HG03354 (cell line): Measurements from ENCODE around the gene ASB5.
"Not testable (repeated sequence)": the region's sequence is repeated elsewhere in the genome, so short reads cannot be mapped to it uniquely, and the experiment has no call there.

ENCODE experiments used
- ATAC-seq: cut with Tn5 transposase; IDR thresholded peaks from one replicate; pipeline ENCODE4 v1.9.1; 2021; ENCODE audit warnings: mild to moderate bottlenecking; ENCODE audit not compliant: unreplicated experiment, poor library complexity, severe bottlenecking

ASB5 gene

DNA sequence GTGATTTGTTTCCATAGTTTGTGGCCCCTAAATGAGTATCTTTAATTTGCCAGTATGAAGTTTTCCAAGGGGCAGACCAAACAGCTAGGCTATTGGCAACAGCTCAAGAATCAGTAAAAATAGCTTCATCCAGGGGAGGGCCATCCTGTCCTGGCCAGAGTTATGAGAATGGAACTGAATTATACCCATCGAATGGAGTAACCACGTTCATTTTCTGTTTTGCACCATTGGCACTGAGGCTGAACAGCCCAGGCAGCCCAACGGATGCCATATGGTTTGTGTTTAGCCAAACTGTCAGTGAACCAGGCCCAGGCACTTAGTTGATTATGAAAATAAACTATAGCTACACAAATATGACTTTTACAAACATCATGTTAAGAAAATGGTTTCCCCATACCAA is 17.7 kb upstream of the ASB5 start:
- ATAC-seq: no peak

DNA sequence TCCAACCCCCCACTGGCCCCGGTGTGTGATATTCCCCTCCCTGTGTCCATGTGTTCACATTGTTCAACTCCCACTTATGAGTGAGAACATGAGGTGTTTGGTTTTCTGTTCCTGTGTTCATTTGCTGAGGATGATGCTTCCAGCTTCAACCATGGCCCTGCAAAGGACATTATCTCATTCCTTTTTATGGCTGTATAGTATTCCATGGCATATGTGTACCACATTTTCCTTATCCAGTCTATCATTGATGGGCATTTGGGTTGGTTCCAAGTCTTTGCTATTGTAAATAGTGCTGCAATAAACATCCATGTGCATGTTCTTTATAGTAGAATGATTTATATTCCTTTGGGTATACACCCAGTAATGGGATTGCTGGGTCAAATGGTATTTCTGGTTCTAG is 10.5 kb upstream of the ASB5 start:
- ATAC-seq: not testable (repeated sequence)

DNA sequence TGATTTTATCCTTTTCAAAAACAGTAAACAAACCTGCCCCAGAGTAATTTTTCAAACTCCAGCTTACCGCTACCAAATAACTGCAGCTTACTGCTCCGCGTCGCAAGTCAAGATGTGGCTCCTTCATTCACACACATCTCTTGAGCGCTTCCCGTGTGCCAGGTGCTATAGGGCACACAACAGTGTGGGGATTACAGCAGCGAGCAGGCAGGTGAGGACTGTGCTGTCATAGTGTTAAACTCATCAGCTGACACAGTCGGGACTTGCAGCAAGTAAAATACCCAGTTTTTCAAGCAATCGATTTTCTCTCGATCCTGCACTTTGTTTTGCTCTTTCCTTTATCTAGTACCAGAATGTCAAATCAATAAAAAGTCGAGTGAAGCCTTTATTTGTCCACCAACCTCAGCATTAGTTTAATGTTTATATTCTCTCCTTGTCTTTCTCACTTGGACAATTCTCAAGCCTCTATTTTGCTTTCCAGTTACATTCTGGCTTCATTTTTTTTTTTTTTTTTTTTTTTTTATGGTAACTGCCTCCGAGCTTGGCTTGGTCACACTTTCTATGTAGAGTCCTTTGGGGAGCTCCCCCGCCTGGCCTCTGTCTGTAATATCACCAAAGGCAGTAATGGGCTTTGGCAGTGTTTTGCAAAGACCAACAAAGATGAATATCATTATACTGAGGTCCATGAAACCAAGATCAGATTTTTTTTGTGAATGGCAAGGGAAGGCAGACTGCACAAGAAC is 8.3 kb upstream of the ASB5 start:
- ATAC-seq: peak; percentile 93

DNA sequence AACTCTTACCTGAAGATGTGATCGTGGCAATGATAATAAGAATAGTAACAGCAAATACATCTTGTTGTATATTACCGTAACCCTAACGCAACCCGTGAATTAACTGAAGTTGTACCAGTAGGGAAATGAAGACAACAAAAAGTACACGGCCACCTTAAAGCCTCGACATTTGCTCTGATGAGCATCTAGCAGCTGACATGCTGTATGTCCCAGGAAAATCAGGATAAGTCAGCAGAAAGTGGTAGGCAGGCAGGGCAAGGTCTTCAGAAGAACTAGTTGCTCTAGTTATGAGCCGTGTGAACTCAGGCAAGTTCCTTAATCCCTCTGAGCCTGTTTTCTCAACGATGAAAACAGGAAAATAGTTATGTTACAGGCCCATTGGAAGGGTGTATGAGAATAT is 7.7 kb upstream of the ASB5 start:
- ATAC-seq: no peak

DNA sequence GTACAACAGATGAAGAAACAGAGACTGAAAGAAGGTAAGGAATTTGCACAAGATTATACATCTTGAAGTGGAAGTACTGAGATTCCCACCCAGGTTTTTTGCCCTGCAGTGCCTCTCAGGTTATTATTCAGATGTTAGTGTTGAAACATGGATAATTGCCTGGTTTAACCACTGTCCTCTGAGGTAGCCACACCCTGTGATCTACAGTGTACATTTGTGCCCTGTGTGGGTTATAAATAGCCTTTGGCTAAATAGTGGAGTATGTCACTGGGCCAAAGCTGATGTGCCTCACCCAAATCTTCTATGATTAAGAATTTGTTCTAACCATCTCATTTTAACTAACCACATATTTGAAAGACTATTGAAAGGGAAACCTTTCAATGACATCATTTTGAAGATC is 5.4 kb upstream of the ASB5 start:
- no peak for ATAC-seq

DNA sequence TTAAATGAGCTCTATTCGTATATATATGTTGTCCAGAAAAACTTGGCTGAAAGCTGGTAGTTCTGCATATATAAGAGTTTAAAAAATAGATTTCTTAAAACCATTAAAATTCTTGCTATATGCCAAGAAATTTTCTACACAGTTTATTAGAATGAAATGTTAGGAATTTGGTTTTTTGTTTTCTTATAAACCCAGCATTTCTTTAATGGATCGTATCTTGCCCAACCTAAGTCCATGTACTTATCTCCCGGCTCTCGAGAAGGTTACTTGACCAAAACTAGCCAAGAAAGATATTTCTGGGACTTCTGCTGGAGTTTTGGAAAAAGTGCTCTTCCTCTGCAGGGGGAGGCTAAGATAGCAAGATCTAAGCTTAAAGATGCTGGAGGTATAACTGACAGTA is 4.7 kb upstream of the ASB5 start:
- no peak for ATAC-seq

DNA sequence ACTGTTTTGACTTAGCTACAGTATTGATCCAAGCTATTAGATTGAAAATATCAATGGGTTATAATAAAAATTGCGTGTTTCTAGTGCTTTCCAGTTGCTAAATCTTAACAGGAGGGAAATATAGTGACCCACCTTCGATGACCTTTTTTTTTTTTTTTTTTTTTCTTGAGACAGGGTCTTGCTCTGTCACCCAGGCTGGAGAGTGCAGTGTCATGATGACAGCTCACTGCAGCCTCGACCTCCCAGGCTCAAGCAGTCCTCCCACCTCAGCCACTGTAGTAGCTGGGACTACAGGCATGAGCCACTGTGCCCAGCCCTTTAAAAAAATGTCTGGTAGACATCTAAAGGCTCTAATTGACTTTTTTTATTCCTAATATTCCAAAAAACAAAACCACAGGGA is 3.8 kb upstream of the ASB5 start:
- ATAC-seq: no peak

DNA sequence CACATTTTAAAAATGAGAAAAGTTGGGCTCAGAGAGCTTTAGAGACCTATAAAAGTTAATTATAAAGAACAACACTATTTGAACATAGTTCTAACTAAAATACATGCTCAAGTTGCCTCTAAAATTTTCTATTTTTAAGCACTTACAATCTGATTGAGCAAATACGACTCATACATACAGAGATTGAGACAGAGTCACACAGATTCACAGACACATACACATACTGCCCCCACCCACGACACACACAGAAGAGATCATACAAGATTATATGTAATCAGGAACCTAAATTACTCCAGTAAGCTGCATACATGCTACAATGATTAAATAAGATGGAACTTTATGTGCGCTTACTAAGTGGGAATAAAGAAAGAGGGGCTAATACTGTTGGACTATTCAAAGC is 2.7 kb upstream of the ASB5 start:
- ATAC-seq: no peak

DNA sequence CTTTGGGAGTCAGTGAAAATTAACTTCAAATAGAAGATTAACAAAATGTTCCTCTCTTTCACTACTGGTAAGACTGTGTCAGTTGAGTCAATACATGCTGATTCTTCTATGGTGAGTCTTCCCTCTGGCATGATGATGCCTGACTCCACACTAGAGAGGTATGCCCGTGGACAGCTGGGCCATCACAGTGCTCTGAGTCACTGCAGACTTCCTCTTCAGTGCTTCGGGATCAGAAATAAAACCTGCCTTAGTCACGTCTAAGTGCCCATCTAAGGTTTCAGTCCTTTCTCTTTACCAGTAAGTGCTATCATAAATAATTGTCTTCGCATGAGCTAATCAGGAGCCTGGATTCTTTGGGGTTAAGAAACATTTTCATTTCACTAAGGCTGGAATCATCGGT is 1.6 kb upstream of the ASB5 start:
- ATAC-seq: no peak

DNA sequence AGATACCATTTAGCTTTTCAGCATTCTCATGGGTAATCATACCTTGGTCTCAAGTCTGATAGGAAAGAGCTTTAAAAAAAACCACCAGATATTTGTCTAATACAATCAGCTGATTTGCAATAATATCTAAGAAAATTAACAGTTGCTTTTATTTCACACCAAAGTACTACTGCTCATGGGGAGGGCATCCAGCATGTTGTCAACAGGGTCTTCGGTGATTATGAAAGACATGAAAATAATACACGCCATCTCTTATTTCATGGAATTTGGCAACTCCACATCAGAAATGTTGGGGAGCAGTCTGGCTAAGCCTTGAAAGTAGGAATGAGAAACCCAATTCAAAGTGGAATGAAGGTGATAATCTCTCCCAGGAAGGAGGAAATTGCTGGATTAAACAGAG is 3.0 kb downstream of the ASB5 start:
- no peak for ATAC-seq

DNA sequence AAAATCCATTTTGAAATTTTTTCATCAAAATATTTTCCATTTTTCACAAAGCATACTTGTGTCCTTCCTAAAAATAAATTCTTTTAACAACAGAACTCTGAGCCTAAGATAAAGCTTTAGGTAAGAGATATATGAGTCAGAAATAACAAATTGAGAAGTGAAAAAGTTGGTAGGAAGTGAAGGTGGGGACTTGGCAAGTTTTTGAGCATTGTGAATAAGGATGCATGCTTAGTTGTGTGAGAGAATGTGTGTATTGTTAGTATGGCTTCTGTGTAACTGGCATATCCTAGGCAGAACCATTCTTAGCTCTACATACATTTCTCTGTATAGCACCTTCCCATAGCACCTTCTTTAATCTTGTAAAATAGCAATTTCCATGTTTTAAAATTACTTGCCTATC is 6.8 kb downstream of the ASB5 start:
- peak; percentile 69 for ATAC-seq

DNA sequence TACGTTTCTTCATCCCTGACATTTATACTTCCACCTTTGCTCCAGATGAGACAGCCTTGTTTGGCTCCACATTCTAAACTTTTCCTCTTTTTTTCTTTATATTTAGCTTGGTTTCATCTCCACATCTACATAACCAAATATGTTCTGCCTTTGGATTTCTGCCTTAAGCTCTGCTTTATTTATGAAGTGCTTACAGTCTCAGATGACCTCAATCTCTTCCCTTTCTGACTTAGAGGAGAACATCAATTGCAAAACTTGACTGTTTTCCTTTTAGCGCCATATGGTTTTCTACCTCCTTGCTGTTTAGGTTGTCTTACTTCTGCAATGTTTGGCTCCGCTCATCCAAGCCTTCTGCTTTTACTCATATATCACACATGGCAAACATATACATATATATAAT is 7.5 kb downstream of the ASB5 start:
- no peak for ATAC-seq

DNA sequence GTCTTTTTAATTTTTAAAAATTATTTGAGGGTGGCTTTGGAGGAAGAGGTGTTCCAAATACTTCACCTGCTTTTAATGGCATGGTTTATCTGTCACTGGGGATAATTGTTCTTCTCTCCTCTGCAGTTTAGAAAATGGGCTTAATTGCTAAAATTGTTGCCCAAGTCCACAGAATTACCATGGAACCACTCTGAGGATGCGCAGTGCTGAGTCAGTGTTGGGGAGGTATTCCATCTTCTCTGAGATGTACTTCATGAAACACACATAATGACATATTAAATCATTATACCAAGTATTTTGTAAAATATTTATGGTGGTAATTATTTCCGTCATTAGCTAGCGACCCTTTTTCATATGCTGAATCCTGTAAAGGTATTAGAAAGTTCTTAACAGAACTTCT is 8.0 kb downstream of the ASB5 start:
- no peak for ATAC-seq

DNA sequence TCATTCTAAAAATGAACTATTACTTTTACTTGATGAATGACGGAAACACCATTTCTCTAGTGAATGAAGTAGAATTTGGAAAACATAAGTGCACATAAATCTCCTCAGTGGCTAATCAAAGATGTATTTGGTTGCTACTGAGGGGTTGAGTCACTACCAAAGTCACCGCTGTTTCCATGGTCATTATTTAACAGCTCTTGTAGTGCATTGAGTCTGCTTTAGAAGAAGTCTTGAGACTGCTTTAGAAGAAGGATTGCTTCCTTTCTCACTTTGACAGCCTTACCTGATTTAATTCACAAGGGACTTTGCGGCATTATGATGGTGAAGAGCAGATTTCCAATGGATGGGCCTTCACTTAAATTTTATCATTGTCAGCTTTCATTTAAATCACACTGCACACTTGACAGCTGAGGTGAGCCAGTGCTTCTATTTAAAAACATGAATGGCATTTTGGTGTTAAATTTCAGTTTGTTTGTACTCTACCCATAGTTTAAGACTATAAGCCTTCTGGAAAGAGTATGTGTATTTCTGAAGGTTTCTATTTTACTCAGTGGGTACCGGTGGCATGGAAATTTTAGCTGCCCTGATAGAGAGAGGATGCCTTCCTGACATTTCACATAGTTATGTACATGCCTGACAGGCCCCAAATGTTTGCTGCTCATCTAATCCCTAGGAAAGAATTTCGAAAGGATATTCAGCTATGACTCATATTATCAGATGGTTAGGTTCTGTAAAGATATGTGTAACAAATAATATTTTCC is 9.5 kb downstream of the ASB5 start:
- ATAC-seq: no peak

DNA sequence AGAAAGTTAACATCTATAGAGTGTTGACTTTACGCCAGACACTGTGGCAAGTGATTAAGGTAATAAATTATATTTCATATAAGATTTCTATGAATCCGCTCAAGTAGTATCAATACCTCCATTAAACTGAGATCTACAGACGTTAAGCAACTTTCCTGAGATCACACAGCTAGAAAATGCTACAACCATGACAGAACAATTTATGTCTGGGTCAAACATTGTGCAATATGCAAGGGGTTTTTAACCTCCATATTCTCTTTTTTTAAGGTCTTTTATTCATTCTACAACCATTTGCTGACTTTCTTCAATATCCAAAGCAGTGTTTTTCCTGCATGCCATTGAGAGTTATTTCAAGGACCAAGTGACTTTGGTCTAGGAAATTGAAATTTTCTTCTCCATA is 10.9 kb downstream of the ASB5 start:
- no peak for ATAC-seq

DNA sequence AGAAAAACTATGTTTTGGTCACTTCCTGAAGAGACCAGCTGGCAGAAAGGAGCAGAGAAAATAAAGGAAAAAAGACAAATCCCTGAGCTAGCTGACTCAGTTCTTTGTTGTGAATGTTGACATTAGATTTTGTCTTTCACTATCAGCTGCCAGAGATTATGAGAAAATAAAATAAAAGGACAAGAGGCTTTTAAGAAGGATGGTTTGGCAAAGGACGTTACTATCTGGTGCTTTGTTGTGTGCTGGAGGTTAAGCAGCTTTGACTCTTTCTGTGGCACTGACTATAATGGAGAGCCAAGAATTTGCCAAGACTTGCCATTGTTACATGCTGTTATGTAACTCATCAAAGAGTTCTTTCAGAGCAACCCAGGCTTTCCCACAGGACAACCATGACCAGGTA is 12.1 kb downstream of the ASB5 start:
- ATAC-seq: no peak

DNA sequence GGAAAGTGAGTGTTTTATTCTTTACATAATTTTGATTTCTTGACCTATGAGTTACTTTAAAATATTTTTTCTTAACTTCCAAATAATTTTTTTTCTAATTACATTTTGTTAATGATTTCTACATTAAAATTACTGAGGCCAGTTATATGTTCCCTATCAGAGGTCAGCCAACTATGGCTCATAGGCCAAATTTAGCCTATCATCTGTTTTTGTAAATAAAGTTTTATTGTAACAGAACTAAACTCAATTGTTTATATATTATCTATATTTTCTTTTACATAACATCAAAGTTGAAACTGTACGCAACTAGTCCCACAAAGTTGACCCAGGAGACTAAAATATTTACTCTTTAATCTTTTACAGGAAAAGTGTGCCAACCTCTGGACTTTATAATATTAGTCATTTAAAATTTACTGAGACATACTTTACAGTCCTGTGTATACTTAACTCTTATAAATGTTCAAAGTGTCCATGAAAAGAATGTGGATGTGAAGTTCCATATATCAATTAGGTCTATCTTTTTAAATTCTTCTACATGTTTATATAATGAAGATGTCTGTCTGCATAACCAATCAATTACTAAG is 26.2 kb downstream of the ASB5 start:
- ATAC-seq: no peak

DNA sequence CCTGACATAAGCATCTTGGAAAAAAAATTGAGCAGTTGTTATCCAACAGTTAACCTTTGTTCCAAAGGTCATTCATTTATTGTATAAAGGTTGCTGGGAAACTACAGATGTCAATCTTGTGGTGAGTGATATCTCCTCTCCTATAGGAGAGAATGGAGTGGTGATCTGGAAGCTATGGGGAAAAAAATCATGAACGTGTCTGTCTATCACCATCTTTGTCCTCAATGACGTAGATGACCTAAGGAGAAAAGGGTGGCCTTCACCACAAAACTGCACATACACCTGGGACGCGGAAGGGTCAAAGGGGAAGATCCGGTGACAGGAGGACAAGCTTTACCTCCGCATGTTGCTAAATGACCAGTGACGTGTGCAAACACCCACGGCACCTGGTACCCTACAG is 27.3 kb downstream of the ASB5 start:
- no peak for ATAC-seq

DNA sequence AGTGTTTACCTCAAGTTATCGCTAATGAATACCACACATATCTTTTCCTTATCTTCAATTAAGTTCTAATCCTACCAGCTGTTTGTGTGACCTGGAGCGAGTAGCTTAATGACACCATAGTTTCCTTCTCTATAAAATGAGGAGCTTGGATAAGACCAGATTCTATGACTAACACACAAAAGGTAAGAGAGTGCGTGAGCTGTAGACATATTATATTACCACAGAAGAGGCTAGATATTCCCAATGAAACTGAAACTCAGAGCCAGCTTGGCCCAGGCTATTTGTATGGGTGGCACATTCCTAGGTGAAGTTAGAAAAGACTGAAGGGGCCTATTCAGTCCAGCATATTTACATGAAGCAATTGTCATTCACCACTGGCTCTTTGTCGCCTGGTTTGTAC is 30.2 kb downstream of the ASB5 start:
- no peak for ATAC-seq

DNA sequence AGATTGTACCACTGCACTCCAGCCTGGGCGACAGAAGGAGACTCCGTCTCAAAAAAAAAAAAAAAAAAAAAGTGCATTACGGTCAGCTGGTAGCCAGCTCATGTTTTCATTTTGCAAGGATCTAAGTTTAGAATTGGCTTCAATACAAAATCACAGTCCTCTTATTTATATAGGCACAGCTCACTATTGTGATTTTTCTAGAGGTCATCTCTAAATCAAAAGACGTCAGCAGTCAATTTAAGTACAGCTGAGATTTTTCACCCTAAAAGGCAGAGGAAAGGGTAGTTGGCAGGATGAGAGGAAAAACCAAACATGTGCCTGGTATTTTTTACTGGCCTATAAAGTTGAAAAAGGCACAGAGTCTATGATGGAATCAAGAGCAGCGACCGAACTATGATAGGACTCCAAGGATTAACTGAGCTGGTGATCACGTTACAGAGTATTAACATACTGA is 30.8 kb downstream of the ASB5 start:
- no peak for ATAC-seq

DNA sequence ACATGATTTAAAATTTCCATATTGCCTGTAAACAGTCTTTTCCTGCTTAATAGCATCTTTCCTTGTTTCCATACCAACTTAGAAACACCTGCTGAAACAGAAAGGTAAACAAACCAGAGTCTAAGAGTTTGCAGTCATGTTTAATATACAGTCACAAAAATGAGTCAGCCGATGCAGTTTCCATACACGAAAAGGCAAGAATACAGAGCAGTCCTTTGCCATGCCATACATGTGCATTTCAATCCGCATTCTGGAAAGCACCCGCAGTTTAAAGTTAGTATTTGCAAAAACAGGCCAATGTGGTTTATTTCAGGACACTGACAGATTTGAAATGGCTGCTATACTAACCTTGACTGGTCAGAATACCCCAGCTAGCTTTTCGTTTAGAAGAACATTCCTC is 32.1 kb downstream of the ASB5 start:
- no peak for ATAC-seq
